T-helper 1 cell treated with Interleukin-12 subunit alpha and Interleukin-12 subunit beta and Interleukin-4 antibody, amounts not matched to agents 30 μg/mL and 1 μg/mL, for 36 hours (primary cell): ENCODE data around the gene WNK2.

ENCODE experiments used
- H3K27ac Mint-ChIP-seq: one replicate; pipeline ENCODE4 v1.8.0; 2021; ENCODE audit warnings: mild to moderate bottlenecking, mixed read lengths
- H3K27me3 Mint-ChIP-seq: one replicate; pipeline ENCODE4 v1.8.0; 2021; ENCODE audit warnings: low read depth, mixed read lengths
- H3K36me3 Mint-ChIP-seq: one replicate; pipeline ENCODE4 v1.8.0; 2021; ENCODE audit warnings: low read depth, mixed read lengths
- H3K4me1 Mint-ChIP-seq: one replicate; pipeline ENCODE4 v1.8.0; 2021; ENCODE audit warnings: low read depth, mixed read lengths
- H3K4me3 Mint-ChIP-seq: one replicate; pipeline ENCODE4 v1.8.0; 2021; ENCODE audit warnings: mild to moderate bottlenecking, moderate library complexity, mixed read lengths
- H3K9me3 Mint-ChIP-seq: one replicate; pipeline ENCODE4 v1.8.0; 2021; ENCODE audit warnings: mixed read lengths

The WNK2 gene

DNA sequence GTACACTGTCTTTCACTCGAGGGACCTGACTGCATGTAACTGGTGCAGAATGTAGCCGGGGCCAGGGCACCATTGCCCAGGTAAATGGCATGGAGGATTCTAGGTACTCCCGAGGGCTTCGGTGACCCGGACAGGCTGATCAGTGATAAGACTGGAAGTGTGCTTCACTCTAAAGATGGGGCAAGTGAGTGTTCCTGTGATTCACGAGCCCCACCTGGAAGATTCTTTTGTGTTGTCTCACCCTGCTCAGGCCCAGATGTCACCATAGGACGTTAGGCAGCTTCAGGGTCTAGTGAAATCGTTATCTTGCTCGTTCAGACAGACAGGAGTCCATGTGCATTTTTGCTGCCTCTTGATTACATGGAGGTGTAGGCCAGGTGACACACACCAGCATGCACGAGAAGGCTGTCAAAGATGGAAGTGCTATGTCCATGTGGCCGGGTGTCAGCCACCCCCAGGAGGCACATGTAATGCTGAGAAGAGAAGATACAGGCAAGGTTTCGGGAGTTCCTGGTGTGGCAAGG lies 73.9 kb downstream of the WNK2 start:
- Mint-ChIP-seq H3K27me3 (no peaks in the 10 kb centered on the region), H3K4me3 (no peak overlapping the region), H3K27ac (no peak overlapping the region), H3K36me3 (no peaks in the 10 kb centered on the region), H3K9me3 (no peaks in the 10 kb centered on the region), H3K4me1 (no peaks in the 10 kb centered on the region)

DNA sequence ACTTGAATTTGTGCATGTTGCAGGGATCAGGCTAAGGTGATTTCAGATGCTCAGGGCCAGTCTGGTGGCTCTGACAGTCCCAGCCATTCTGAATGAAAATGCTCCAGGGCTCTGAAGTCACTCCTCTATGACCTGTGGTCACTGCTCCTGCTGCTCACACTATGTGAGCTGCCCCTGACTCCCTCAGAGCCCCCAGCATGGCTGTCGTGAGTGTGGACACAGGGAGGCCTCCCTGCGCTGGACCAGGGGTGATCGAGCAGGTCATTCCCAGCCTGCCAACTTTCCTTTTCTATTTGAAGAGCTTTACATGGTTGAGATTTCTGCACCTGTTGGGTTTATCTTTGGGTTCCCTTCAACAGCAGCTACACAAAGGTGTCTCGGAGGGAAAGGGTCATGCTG lies 74.5 kb downstream of the WNK2 start:
- Mint-ChIP-seq H3K27me3 (no peaks in the 10 kb centered on the region), H3K9me3 (no peaks in the 10 kb centered on the region), H3K4me3 (no peak overlapping the region), H3K27ac (no peak overlapping the region), H3K36me3 (no peaks in the 10 kb centered on the region), H3K4me1 (no peaks in the 10 kb centered on the region)

DNA sequence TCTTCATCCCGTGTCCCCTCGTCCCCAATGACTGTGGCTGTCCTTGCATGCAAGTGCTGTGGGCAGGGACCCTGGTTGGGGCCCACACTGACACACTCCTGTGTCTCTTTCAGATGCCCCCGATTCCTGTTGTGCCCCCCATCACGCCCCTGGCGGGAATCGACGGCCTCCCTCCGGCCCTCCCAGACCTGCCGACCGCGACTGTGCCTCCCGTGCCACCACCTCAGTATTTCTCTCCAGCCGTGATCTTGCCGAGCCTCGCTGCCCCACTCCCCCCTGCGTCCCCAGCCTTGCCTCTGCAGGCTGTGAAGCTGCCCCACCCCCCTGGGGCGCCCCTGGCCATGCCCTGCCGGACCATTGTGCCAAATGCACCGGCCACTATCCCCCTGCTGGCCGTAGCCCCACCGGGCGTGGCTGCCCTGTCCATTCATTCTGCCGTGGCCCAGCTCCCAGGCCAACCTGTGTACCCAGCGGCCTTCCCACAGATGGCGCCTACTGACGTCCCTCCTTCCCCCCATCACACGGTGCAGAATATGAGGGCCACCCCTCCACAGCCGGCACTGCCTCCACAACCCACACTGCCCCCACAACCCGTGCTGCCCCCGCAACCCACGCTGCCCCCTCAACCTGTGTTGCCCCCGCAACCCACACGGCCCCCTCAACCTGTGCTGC lies 75.0 kb downstream of the WNK2 start:
- Mint-ChIP-seq H3K27ac (no peak overlapping the region), H3K36me3 (no peaks in the 10 kb centered on the region), H3K4me3 (no peak overlapping the region), H3K9me3 (no peaks in the 10 kb centered on the region), H3K27me3 (no peaks in the 10 kb centered on the region), H3K4me1 (no peaks in the 10 kb centered on the region)

DNA sequence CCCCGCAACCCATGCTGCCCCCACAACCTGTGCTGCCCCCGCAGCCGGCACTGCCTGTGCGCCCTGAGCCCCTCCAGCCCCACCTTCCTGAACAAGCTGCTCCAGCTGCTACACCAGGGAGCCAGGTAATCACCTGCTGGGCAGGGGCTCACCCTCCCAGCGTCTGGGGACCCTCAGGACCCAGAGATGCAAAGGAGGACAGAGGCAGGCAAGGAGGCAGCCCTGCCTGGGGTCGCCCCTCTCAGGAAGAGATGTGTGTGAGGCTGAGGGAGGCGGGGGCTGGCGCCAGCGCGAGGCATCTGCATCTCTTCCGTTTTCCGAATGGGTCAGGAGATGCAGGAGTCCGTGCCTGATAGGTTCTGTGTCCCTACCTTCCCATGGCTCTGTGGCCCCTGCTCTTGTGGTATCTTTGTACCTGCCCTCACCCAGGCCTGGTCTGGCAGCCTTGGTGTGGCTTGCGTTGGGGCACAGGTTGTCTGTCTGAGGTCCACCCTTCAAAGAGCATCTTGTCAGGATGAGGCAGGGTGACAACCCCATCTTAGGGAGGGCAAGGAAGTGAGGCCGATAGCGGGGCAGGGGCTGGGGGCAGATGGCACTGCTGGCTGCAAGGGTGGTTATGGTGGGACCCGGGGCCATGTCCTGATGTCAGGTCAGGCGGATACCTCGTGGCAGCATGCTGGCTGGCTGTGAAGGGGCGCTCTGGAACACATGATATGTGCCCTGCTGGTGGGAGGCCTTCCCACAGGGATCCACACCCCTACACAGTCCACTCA lies 75.7 kb downstream of the WNK2 start:
- Mint-ChIP-seq H3K9me3 (no peaks in the 10 kb centered on the region), H3K27me3 (no peaks in the 10 kb centered on the region), H3K36me3 (no peaks in the 10 kb centered on the region), H3K4me1 (no peaks in the 10 kb centered on the region), H3K4me3 (no peak overlapping the region), H3K27ac (no peak overlapping the region)

DNA sequence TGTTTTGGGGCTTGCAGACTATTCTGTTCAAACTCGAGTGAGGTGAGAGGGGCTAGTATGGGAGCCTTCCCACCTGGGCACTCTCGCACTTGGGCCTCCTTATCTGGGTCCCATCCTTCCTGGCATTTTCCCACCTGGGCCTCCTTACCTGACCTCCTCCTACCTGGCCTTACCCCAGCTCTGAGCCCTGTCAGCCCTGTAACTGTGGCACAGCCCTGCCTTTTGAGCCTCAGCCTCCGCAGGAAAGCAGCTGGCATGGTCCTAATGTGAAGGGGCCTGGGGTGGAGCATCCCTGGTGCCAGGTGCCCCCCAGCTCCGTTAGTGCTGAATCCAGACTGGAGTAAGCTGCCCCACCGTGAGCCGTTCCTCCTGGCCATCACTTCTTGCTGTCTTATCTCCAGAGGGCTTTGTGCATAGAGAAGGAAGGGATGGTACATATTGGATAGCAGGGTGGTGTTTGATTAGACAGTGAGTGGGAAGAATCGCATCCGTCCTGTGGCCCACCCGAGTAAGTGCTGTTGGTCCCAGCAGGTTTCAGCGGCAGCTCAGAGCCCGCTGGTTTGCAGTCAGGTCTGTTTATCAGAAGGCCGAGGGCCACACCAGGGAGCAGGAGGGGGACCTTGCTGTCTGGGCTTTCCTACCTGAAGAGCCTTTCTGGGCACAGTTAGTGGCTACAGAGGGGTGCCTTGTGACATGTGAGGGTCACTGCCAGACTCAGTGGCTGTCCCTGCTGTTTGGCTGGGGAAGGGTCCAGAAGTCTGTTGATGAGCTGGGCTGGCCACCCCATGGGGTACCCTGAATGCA lies 76.5 kb downstream of the WNK2 start:
- Mint-ChIP-seq H3K27me3 (no peaks in the 10 kb centered on the region), H3K4me3 (no peak overlapping the region), H3K9me3 (no peaks in the 10 kb centered on the region), H3K27ac (no peak overlapping the region), H3K4me1 (no peaks in the 10 kb centered on the region), H3K36me3 (no peaks in the 10 kb centered on the region)

DNA sequence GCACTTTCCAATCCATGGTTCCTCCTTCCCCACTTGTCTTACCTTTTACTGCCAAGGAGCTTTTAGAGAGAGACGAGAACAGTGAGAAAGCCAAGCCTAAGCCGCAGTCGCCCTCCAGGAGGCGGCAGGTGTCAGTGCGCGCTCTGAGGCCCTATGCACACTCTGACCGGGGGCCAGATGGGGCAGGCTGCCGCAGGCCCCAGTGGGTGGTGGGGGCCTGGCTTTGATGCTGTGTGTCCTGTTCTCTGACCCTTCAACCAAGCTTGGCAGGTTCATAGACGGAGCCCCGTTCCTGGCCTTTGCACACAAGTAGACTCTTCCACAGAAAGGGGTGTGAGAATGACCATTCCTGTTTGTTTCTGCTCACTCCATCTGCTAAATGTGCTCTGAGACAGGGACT lies 77.3 kb downstream of the WNK2 start:
- no peak overlapping the region for H3K4me3 Mint-ChIP-seq
- H3K9me3 Mint-ChIP-seq: no peaks in the 10 kb centered on the region
- H3K27me3 Mint-ChIP-seq: no peaks in the 10 kb centered on the region
- H3K27ac Mint-ChIP-seq: no peak overlapping the region
- H3K36me3 Mint-ChIP-seq: no peaks in the 10 kb centered on the region
- H3K4me1 Mint-ChIP-seq: no peaks in the 10 kb centered on the region

DNA sequence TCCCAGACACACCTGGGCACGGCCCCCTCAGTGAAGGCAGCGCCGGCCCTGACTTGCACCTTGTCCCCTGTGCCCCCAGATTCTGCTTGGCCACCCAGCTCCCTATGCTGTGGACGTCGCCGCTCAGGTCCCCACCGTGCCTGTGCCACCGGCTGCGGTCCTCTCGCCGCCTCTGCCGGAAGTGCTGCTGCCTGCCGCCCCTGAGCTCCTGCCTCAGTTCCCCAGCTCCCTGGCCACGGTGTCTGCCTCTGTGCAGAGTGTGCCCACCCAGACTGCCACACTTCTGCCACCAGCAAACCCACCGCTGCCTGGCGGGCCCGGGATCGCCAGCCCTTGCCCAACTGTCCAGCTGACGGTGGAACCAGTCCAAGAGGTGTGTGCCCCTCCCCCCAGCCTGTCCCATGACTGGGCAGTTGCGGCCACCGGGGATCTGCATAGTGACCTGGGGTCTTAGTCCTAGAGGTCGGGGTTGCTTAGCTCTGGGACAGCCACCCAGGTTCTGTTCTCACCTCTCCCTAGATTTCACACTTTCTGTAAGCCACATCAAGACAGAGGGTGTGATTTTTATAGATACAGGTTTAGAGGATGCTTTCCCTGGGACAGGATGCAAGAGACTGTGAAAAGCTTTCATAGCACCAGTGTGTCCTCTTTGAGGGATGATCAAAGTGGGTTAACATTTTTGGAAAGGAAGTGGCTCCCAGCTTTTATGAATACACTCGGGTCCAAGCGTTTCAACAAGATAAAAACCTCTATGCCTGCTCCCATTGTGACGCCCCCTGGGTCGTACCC lies 78.0 kb downstream of the WNK2 start:
- no peaks in the 10 kb centered on the region for H3K27me3 Mint-ChIP-seq
- H3K4me3 Mint-ChIP-seq: no peak overlapping the region
- H3K4me1 Mint-ChIP-seq: no peaks in the 10 kb centered on the region
- no peaks in the 10 kb centered on the region for H3K9me3 Mint-ChIP-seq
- H3K27ac Mint-ChIP-seq: no peak overlapping the region
- no peaks in the 10 kb centered on the region for H3K36me3 Mint-ChIP-seq

DNA sequence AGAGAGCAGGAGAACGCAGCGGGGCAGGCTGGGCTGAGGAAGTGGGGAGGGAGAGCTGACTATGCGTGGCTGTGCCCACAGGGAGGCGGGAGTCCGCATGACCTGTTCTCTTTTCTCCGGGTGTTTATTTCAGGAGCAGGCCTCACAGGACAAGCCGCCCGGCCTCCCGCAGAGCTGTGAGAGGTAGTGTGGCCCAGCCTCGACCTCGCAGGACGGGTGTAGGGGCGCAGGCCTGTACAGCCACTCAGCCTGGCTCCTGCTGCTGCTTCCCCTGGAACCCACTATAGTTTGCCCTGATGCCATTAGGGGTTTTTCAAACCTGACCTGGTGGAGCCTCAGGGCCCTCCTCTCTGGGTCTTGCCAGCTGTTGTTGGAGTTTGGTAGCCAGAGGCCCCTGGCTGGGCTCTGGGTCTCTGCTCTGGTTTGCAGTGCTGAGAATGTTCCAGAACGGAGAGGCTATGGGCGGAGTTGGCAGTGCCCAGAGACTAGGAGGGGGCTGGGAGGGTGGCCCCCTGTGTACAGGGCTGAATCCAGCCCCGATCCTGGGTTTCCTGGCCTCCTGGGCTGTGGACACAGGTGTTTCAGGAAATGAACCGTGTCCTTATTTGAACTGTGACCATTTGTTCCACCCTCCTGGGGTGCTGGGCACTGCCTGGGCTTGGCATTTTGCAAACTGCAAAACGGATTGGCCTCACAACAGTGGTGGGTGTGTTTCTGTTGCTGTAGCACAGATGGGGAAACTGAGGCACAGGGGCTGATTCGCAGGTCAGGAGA lies 78.8 kb downstream of the WNK2 start:
- Mint-ChIP-seq H3K9me3 (no peaks in the 10 kb centered on the region), H3K27ac (no peak overlapping the region), H3K36me3 (no peaks in the 10 kb centered on the region), H3K4me1 (peaks cover 3% of the 10 kb centered on the region), H3K27me3 (no peaks in the 10 kb centered on the region), H3K4me3 (no peak overlapping the region)

DNA sequence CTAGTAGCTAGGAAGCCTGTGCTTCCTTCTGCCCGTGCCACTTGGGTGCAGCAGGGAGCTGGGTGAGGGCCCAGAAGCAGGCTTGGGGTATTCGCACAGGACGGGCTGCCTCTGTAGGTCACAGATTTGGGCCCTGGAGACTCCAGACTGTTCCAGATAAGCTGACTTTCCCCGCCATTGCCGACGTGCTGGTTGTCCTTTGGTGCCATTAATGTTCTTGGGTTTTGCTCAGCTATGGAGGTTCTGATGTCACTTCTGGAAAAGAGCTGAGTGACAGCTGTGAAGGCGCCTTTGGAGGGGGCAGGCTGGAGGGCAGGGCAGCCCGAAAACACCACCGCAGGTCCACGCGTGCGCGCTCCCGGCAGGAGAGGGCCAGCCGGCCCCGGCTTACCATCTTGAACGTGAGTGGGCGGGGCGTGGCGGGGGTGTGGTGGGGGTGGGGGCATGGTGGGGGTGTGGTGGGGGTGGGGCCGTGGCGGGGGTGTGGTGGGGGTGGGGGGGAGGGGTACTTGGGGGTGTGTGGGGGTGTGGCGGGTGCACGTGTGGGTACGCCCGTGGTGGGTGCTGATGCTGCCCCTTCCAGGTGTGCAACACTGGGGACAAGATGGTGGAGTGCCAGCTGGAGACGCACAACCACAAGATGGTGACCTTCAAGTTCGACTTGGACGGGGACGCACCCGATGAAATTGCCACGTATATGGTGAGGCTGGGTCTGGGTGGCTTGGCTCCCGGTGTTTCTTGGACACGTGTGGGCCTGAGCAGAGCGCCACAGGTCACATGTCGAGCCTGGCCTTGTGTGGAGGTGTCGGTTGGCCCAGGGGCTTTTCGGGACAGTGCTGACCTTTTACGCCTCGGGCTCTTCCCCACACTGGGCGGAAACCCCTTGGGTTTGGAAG lies 79.6 kb downstream of the WNK2 start:
- Mint-ChIP-seq H3K9me3 (no peaks in the 10 kb centered on the region), H3K36me3 (no peaks in the 10 kb centered on the region), H3K27me3 (no peaks in the 10 kb centered on the region), H3K4me1 (peaks cover 4% of the 10 kb centered on the region), H3K4me3 (no peak overlapping the region), H3K27ac (no peak overlapping the region)

DNA sequence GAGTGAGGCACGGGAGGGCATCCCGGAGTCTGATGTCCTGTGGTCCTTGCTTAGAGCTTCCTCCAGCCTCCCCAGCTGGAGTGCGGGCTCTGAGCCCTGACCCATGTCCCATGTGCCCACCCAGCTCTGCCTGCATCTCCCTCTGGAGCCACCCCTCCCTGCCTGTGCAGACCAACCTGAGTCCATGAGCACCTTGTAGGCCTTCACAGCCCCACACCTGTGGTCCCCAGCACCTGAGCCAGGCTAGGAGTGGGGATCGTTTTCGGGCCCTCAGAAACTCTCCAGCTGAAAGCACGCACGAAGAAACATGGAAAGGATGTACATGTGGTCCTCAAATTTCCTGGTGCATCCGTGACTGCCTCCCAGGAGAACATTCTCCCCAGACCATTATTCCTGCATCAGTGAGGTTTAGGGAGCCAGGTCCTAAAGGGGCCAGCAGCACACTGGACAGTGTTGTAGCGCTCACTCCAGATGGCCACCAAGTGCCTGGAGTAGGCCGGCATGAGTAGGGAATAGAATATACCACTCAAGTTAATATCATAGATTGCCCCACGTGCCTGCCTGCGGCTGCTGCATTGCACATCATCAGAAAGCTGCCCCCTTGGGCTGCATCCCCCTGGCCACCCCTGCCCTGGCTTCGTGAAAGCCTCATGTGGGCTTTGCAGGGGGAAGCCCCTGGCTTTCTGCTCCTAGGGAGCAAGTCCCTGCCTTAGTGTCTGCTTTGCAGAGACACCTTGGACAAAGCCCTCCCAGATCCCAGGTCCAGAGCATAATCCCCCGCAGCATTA lies 80.6 kb downstream of the WNK2 start:
- H3K27me3 Mint-ChIP-seq: no peaks in the 10 kb centered on the region
- H3K36me3 Mint-ChIP-seq: no peaks in the 10 kb centered on the region
- H3K27ac Mint-ChIP-seq: no peak overlapping the region

DNA sequence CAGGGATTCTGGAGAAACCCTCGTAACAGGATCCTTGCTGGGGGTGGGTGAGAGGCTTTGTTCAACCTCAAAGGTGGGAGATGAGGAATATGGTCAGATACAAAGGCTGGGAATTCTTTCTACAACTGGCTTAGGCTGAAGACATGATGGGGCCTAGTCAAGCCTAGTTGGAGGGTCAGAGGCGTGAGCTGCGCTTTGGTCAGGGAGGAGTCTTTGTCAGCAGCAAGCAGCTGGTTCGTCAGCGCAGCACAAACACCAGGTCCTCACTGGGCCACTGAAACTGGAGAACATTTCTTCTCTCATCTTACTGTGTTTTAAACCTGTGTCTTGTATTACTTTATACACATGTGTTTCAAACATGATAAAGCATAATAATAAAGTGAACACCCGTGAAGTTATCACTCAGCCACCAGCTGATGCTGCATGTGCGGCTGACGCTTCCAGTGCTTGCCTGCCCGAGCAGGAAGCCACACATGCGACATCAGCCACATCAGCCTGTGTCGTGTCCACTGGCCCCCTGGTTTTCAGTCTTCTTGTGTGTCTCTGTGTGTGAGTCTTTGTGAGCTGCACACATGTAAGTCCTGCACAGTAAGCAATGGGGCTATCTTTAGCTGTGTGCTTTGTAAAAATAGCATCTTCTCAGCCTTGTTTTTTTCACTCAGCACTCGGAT lies 81.5 kb downstream of the WNK2 start:
- no peaks in the 10 kb centered on the region for H3K27me3 Mint-ChIP-seq
- H3K27ac Mint-ChIP-seq: no peak overlapping the region
- no peaks in the 10 kb centered on the region for H3K36me3 Mint-ChIP-seq
- no peaks in the 10 kb centered on the region for H3K9me3 Mint-ChIP-seq
- peaks cover 10% of the 10 kb centered on the region for H3K4me1 Mint-ChIP-seq
- no peak overlapping the region for H3K4me3 Mint-ChIP-seq

More for the DNA sequence above, 80.6 kb downstream of the WNK2 start:
- H3K4me3 Mint-ChIP-seq: no peak overlapping the region
- H3K4me1 Mint-ChIP-seq: peaks cover 10% of the 10 kb centered on the region
- no peaks in the 10 kb centered on the region for H3K9me3 Mint-ChIP-seq

DNA sequence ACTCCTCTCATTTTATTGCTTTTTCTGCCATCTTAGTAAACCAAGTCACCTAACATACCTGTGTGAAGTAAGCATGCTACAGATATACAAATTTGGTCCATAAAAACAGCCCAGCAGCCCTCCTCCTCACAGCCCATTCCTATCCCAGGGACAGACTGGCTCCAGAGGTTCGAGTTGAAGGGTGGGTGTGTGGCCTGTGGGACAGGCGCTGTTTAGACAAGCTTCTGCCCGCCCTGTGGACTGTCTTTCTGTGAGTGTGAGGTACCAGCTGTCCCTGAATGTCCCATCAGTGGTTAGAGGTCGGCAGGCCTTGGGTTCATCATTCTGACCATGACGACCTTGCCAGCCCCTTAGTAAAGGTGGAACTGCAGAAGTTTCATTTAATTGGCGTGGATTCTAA lies 82.0 kb downstream of the WNK2 start:
- Mint-ChIP-seq H3K4me3 (no peak overlapping the region), H3K27ac (no peak overlapping the region), H3K9me3 (no peaks in the 10 kb centered on the region), H3K4me1 (peaks cover 11% of the 10 kb centered on the region), H3K27me3 (no peaks in the 10 kb centered on the region), H3K36me3 (no peaks in the 10 kb centered on the region)
